A673 (cell line): ENCODE measurements around the gene TAC3.

ENCODE experiments used
- EZH2 ChIP-seq: fragments of 200-600 bp; sonication (generic); IDR thresholded peaks from 2 replicates; pipeline ENCODE4 v1.6.1; 2017; ENCODE audit warnings: borderline replicate concordance, low read depth, mild to moderate bottlenecking, mixed read lengths, antibody characterized with exemption, low read length; ENCODE audit not compliant: poor library complexity, severe bottlenecking
- TF ChIP-seq, protein P1 (sequence below): fragments of 300-800, 200-600 bp; sonication (generic); conservative IDR thresholded peaks from 2 replicates; pipeline ENCODE4 v1.5.1; 2017; ENCODE audit warnings: low read depth, mild to moderate bottlenecking, antibody characterized with exemption, low read length, moderate library complexity, mixed read lengths

DNA sequence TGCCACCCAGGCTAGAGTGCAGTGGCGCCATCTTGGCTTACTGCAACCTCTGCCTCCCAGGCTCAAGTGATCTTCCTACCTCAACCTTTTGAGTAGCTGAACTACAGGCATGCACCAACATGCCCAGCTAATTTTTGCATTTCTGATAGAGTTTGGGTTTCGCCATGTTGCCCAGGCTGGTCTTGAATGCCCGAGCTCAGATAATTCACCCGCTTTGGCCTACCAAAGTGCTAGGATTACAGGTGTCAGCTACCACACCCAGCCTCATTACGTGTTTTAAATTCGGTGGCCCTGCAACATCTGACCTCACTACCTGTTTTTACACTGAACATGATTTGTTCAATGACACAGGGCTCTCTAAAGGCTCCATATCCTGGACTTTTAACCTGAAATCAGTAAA is 36.1 kb downstream of the TAC3 start:
- TF ChIP-seq EZH2 = no peak
- TF ChIP-seq, protein P1, sequence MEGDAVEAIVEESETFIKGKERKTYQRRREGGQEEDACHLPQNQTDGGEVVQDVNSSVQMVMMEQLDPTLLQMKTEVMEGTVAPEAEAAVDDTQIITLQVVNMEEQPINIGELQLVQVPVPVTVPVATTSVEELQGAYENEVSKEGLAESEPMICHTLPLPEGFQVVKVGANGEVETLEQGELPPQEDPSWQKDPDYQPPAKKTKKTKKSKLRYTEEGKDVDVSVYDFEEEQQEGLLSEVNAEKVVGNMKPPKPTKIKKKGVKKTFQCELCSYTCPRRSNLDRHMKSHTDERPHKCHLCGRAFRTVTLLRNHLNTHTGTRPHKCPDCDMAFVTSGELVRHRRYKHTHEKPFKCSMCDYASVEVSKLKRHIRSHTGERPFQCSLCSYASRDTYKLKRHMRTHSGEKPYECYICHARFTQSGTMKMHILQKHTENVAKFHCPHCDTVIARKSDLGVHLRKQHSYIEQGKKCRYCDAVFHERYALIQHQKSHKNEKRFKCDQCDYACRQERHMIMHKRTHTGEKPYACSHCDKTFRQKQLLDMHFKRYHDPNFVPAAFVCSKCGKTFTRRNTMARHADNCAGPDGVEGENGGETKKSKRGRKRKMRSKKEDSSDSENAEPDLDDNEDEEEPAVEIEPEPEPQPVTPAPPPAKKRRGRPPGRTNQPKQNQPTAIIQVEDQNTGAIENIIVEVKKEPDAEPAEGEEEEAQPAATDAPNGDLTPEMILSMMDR = no peak
